Ascending aorta (tissue), 2 donors: ENCODE measurements around the gene DRAXIN. TPM values are rescaled to one million over a fixed set of nuclear protein-coding genes. Genes with fewer than 3 reads are reported as not detected.

Source experiments
- DNase-seq, 2 donors: peaks; one replicate each; pipeline ENCODE4 v3.0.0-alpha.2; 2019; ENCODE audit warnings: low spot score in 2 of 2
- H3K27ac ChIP-seq, 2 donors: fragments of 200-600 bp; sonication (generic); one replicate each; pipeline ENCODE4 v1.5.1; 2016 to 2017; ENCODE audit warnings: mild to moderate bottlenecking in 1 of 2
- H3K27me3 ChIP-seq: fragments of 200-600 bp; sonication (generic); one replicate; pipeline ENCODE4 v1.5.1; 2017
- H3K36me3 ChIP-seq, 2 donors: fragments of 200-600 bp; sonication (generic); one replicate each; pipeline ENCODE4 v1.5.1; 2016
- H3K4me1 ChIP-seq, 2 donors: fragments of 200-600 bp; sonication (generic); one replicate each; pipeline ENCODE4 v1.5.1; 2016 to 2017; ENCODE audit warnings: mild to moderate bottlenecking in 1 of 2
- H3K4me3 ChIP-seq, 2 donors: fragments of 200-600 bp; sonication (generic); one replicate each; pipeline ENCODE4 v1.5.1; 2016 to 2017; ENCODE audit warnings: mild to moderate bottlenecking in 1 of 2
- H3K9me3 ChIP-seq, 2 donors: fragments of 200-600 bp; sonication (generic); one replicate each; pipeline ENCODE4 v1.5.1; 2016
- CTCF ChIP-seq, 3 experiments: fragments of 200-600 bp in 2 of 3; fragments of 450-650 bp in 1 of 3; sonication (generic) in 2 of 3; IDR thresholded peaks; one replicate each; pipeline ENCODE4 v1.5.1; 2016 to 2019; ENCODE audit warnings: antibody characterized with exemption in 3 of 3, mild to moderate bottlenecking in 1 of 3, moderate library complexity in 1 of 3
- intact Hi-C: fragments of 100-400 bp; cut with DNase I; formaldehyde crosslinking; loops from one replicate; pipeline ENCODE4 v1.15.1; 2023
- total RNA-seq: library from RNA; depleted of rRNA; stranded (reverse); fragments of >200 nt; gene quantifications from one replicate; pipeline ENCODE4 v1.1.0, GENCODE V29; 2016

Gene DRAXIN
- total RNA-seq, 1 donor from 2014 or later, result 1.8 TPM

- DNase-seq, result no peak
- intact Hi-C loops, result loop anchor here (10.0 kb wide), 1 partner anchor 245 kb away; no protein-coding TSS in a partner anchor
- Histone ChIP-seq H3K36me3 (peaks cover 7 to 20% of the 10 kb centered on the region in 2 donors), H3K27me3 (no peaks in the 10 kb centered on the region), H3K27ac (no peak overlapping the region), H3K4me1 (peaks cover 8 to 12% of the 10 kb centered on the region in 2 donors), H3K4me3 (no peak overlapping the region), H3K9me3 (no peaks in the 10 kb centered on the region)
- TF ChIP-seq CTCF (IDR thresholded peaks at IDR 0.05), result no peak
Observed at GRCh38 chr1:11659748-11660147, 31.8 kb upstream of the DRAXIN start.

- peaks cover 7 to 20% of the 10 kb centered on the region in 2 donors for H3K36me3 ChIP-seq
- no peak overlapping the region for H3K4me3 ChIP-seq
- peaks cover 0 to 2% of the 10 kb centered on the region in 2 donors for H3K4me1 ChIP-seq
- H3K27me3 ChIP-seq, result no peaks in the 10 kb centered on the region
- no peak for DNase-seq
- no peak for TF ChIP-seq CTCF (IDR thresholded peaks at IDR 0.05)
- H3K9me3 ChIP-seq, result no peaks in the 10 kb centered on the region
- H3K27ac ChIP-seq, result no peak overlapping the region
- intact Hi-C loops, result no loop called here
Observed at GRCh38 chr1:11661103-11661502, 30.4 kb upstream of the DRAXIN start.

- no peak for TF ChIP-seq CTCF (IDR thresholded peaks at IDR 0.05)
- H3K27me3 ChIP-seq, result no peaks in the 10 kb centered on the region
- peaks cover 0 to 2% of the 10 kb centered on the region in 2 donors for H3K4me1 ChIP-seq
- H3K36me3 ChIP-seq, result peaks cover 4 to 19% of the 10 kb centered on the region in 2 donors
- intact Hi-C loops, result loop anchor here (1.0 kb wide), 1 partner anchor 17 kb away; the partner anchor contains the start of gene MAD2L2
- peak overlapping the region; percentile 86 to 89 for H3K27ac ChIP-seq
- no peaks in the 10 kb centered on the region for H3K9me3 ChIP-seq
- no peak for DNase-seq
- H3K4me3 ChIP-seq, result peak overlapping the region; percentile 88 to 91
Observed at GRCh38 chr1:11664336-11665065, 27.0 kb upstream of the DRAXIN start.

GRCh38 chr1:11668516-11668915 lies 23.0 kb upstream of the DRAXIN start:
- no peaks in the 10 kb centered on the region for H3K9me3 ChIP-seq
- H3K27me3 ChIP-seq, result no peaks in the 10 kb centered on the region
- intact Hi-C loops, result no loop called here
- peaks cover 5 to 24% of the 10 kb centered on the region in 2 donors for H3K36me3 ChIP-seq
- no peak for DNase-seq
- H3K4me1 ChIP-seq, result peaks cover 0 to 2% of the 10 kb centered on the region in 2 donors
- H3K4me3 ChIP-seq, result no peak overlapping the region
- H3K27ac ChIP-seq, result no peak overlapping the region
- TF ChIP-seq CTCF (IDR thresholded peaks at IDR 0.05), result no peak

GRCh38 chr1:11670747-11671146 lies 20.8 kb upstream of the DRAXIN start:
- TF ChIP-seq CTCF (IDR thresholded peaks at IDR 0.05), result no peak
- no peaks in the 10 kb centered on the region for H3K27me3 ChIP-seq
- no peaks in the 10 kb centered on the region for H3K9me3 ChIP-seq
- intact Hi-C loops, result no loop called here
- H3K4me1 ChIP-seq, result no peaks in the 10 kb centered on the region
- no peak overlapping the region for H3K27ac ChIP-seq
- no peak for DNase-seq
- no peak overlapping the region for H3K4me3 ChIP-seq
- H3K36me3 ChIP-seq, result peaks cover 23 to 45% of the 10 kb centered on the region in 2 donors
